Ecto neural progenitor cell (in vitro differentiated cells): ENCODE results near the gene RPL12.
"Not testable (repeated sequence)": the region's sequence is repeated elsewhere in the genome, so short reads cannot be mapped to it uniquely, and the experiment has no call there.

Experiments used
- DNase-seq: peaks from one replicate; pipeline ENCODE4 v3.0.0-alpha.2; 2018; ENCODE audit warnings: low spot score

The RPL12 gene

GRCh38 chr9:127467621-127468020 lies 16.4 kb upstream of the RPL12 start:
- DNase-seq, result no peak

- DNase-seq, result not testable (repeated sequence)
These were observed 15.3 kb upstream of the RPL12 start for GRCh38 chr9:127466407-127466917.

DNA sequence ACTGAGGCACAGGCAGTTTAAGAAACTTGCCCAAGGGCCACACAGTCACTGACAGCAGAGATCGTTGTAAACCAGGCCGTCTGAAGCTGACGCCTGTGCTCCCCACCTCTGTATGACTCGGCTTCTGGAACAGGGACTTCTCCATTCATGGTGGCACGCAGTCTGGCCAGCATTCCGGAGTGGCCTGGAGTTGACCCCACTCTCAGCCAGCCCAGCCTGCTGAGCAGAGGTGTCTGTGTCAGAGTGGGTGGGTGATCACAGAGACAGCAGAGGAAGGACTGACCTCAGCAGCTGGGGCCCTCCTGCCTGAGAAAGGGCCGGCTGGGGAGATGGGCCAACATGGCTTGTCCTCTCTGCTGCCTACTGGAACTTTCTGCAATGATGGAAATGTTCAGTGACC lies 12.7 kb upstream of the RPL12 start:
- no peak for DNase-seq

DNA sequence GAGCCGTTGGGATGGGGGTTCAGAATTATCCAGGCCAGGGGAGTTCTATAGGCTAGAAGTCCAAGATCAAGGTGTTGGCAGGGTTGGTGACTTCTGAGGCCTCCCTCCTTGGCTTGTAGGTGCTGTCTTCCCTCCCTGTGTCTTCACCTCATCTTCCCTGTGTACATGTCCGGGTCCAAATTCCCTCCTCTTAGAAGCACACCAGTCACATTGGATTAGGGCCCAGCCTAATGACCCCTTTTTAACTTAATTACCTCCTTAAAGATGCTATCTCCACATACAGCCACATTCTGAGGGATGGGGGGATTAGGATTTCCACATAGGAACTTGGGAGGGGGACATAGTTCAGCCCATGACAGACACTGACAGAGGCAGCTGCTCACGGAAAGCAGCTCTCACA lies 12.2 kb upstream of the RPL12 start:
- no peak for DNase-seq

- DNase-seq, result no peak
These were observed 7.7 kb upstream of the RPL12 start for GRCh38 chr9:127458921-127459320.

DNA sequence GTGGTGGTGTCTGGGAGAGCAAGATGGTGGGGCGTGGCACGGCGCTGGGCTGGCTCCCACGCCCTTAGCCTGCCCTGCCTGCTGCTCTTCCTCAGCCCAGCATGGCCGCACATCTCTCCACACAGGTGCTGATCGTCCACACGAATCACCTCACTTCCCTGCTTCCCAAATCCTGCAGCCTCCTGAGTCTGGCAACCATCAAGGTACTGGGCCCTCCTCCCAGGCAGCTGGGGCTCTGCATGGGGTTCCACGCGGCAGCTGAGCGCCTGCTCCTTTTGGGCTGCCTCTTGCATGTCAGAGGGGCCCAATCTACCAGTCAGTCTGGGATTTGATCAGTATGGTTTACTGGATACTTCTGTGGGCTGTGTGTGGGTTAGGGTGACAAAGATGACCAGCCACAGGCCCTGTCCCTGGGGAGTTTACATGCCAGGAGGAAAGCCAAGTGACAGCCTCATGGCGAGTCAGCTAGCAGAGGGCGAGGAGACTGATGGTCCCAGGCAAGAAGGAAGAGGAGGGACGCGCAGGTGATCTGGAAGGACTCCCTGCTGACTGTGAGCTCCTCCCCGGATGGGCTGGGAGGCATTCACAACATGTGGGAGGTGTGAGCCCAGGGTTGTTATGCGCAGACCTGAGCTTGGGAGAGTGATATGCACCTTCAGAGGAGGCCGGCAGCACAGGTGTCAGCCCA lies 6.1 kb upstream of the RPL12 start:
- DNase-seq, result no peak

GRCh38 chr9:127455324-127455992 lies 4.3 kb upstream of the RPL12 start:
- DNase-seq, result no peak

DNA sequence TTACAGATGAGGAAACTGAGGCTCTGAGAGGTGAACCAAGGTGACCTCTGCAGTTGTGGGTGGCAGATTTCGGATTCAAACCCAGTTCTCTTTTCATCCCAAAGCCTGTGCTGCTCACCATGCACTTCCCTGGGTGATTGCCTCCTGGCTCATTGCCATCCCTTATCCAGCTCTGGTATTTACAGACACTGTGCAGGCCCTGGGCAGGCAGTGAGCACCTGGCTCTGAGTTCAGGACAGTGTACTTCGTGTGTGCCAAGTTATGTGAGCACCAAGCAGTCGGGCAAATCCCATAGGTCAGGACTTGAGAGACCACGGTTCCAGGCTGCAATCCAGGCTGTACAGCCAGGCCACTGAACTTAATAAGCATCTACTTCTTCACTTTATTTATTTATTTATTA lies 1.5 kb upstream of the RPL12 start:
- DNase-seq, result no peak

- peak; percentile 63 for DNase-seq
These were observed 851 bp upstream of the RPL12 start for GRCh38 chr9:127451858-127452656.

DNA sequence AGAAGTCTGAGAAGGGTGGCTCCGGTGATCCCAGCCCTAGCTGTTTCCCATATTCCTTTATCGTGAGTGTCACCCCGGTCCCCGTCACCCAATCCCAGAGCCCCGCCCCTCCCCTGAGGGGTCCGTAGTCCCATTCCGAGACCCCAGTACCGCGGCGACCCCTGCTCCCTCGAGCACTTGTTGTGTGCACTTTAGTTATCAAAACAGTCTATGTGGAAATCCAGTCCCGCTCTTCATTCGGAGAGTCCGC lies 327 bp upstream of the RPL12 start:
- no peak for DNase-seq

GRCh38 chr9:127450243-127450760 lies 904 bp downstream of the RPL12 start:
- no peak for DNase-seq

DNA sequence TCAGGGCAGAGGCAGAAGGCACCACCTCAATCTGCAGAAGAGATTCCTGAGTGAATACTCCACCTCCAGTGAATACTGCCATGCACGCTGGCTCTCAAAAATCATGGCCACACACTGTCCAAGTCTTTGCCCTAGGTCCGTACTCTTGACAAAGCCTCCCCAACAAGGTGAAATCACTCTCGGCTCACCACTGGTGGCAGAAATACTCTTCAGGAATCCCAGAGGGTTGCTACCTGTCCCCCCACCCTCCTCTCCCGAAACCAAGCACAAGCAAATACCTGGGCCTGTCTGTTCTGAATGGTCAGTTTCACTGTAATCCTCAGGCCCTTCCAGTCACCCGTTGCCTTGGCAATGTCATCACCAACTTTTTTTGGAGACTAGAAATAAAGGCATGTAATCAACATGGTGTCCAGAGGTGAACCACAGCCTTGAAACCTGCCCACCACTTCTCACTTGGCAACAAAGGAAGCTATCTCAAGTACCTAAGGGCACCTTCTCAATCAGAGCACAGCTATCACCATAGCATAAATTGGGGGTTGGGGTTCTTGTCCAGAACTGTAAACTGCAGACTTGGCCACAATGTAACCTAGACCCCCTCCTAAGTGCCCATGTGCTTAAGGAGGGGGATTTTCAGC lies 1.8 kb downstream of the RPL12 start:
- DNase-seq, result no peak

DNA sequence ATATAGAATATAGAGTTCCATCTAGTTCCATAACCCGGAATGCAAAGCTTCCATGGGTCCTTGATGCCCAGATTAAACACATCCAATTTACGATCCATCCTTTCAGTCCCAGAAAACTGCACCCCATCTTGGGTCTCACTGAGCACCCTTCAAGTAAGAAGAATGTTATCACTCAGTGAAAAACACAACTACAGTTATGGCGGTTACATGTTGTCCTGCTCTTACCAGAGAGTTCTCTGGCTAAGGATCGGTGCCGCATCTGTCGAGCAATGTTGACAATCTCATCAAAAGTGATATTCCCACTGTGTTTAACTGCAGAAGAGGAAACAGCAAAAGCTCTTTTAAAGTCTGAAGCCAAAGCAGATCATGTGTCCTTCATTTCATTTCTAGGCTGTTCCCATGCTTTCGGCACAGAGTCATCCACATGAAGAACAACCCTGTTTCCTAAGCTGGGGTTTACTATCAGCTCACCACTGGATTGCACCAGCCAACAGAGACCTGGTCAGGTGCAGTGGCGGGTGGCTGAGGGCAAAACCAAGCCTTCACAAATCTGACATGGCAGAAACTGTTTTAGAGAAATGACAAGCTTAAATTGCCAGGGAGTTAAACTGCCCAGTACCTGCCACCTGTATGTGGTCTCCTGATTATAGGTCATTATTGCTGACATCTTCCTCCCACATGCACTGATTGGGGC lies 2.9 kb downstream of the RPL12 start:
- DNase-seq, result no peak

DNA sequence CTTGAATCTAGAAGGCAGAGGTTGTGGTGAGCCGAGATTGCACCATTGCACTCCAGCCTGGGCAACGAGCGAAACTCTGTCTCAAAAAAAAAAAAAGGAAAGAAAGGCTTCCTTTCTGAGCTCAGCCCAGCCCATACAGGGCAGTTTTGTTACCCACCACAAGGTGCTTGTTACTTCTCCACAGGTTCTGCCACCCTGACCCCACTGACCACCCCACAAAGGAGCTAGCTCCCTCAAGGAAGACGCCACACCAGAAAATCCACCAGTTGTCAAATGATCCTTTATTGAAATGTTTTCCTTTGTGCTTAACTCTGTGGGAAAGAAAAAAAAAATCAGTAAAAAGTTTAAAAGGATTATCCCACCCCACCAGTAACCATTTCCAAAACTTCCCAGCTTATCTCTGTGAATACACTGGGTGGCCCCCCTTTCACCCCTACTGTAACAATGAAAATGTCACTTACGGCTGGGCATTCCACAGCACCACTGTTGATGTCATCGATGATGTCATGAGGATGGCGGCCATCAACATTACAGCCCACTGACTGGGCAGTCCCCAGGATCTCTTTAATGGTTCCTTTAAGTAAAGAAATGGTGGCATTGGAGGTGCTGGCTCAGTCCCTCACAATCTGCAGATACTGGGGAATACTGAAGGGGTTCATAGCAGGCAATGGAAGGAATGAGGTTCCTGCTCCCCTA lies 3.6 kb downstream of the RPL12 start:
- DNase-seq, result no peak

DNA sequence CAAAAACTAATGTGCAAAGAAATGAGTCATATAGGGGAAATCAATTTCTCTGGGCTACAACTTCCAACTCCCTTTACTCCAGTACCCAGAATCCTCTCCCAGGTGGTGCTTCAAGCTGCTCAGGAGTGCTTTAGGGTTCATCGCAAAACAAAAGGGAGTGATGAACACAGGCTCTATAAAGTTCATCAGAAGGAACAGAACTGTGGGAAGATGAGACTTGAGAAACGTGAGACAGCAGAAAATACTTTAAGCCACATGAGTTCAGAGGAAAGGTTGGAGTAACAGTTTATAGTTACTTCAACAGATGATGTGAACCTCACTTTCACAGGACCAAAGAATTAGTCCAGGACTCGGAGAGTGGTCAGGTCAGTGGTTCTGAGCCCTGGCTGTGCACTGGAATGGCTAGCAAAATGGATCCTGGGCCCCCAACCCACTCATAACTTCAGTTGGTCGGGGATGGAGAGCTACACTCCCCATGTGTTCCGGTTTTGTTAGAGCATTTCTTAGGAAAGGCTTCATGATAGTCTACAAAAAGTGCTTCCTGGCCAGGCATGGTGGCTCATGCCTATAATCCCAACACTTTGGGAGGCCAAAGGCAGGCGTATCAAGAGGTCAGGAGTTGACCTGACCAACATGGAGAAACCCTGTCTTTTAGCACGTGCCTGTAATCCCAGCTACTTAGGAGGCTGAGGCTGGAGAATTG lies 4.3 kb downstream of the RPL12 start:
- no peak for DNase-seq

- DNase-seq, result no peak
These were observed 5.1 kb downstream of the RPL12 start for GRCh38 chr9:127445851-127446712.

DNA sequence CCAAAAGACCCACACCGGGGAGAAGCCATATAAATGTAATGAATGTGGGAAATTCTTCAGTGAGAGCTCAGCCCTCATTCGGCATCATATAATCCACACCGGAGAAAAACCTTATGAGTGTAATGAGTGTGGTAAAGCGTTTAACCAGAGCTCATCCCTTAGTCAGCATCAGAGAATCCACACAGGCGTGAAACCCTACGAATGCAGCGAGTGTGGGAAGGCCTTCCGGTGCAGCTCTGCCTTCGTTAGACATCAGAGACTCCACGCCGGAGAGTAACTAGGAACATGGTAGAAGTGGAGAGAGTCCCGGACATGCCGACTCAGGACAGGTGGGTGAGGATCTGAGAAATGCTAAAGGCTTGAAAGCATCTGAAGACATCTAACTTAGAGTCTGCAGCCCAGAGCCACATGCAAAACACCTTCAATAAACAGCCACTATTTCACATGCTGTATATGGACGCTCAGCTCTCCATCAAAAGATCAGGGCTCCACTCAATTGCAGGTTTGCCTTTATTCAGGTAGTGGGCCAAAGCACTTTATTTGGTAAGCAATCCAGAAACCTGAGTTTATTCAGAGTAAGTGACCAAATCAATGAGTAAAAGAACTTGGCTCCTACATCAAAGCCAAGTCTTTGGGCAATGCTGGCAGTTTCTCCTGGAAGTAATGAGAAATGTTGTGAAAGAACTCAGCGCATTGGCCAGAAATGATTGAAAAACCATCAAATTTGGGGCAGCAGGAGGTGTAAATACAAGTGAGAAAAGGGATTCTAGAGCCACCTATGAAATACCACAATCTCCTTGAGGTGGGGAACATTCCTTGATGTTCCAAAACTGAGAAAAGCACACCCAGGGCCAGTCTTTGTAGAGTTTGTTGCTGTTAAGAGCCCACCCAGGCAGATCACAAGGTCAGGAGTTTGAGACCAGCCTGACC lies 6.0 kb downstream of the RPL12 start:
- no peak for DNase-seq

DNA sequence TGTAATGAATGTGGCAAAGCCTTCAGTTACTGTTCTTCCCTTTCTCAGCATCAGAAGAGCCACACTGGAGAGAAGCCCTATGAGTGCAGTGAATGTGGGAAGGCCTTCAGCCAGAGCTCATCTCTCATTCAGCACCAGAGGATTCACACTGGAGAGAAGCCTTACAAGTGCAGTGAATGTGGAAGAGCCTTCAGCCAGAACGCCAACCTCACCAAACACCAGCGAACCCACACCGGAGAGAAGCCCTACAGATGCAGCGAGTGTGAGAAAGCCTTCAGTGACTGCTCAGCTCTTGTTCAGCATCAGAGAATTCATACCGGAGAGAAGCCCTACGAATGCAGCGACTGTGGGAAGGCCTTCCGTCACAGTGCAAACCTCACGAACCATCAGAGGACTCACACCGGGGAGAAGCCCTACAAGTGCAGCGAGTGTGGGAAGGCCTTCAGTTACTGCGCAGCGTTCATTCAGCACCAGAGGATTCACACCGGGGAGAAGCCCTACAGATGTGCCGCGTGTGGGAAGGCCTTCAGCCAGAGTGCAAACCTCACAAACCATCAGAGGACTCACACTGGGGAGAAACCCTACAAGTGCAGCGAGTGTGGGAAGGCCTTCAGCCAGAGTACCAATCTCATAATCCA lies 6.8 kb downstream of the RPL12 start:
- DNase-seq, result no peak
